ENCODE measurements around the gene CBX2. TPM values are rescaled to one million over a fixed set of nuclear protein-coding genes. Genes with fewer than 3 reads are reported as not detected.

Gene CBX2
- total RNA-seq, 1 experiment from 2014 or later = 4.8 TPM

DNA sequence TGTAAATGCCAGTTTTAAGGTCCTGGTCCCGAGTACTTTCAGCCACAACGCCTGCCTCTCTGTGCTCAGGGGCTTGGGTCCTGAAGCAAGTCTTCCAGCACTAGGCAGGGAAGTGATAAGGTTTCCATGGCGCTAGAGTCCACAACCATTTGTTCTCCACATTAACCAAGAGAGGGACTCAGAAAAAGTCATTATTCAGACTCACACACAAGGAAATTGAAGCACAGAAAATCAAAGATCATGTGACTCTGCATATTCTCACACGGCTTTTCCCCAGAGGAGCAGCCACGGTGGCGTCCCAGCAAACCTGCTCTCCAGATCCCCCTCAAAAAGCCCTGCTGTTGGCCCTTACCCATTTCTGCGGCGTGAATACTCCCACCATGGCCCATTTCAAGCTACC, 37.5 kb upstream of the CBX2 start:
- H3K4me2 ChIP-seq (ENCODE audit: low read depth, low read length, poor library complexity, severe bottlenecking) = no peak overlapping the region
- H3K4me3 ChIP-seq (ENCODE audit: low read length) = no peak overlapping the region
- no peak overlapping the region for H2AFZ ChIP-seq (ENCODE audit: low read length)
- no peak for DNase-seq
- no peaks in the 10 kb centered on the region for H3K36me3 ChIP-seq (ENCODE audit: insufficient read depth, low read length)
- no peaks in the 10 kb centered on the region for H3K79me2 ChIP-seq (ENCODE audit: low read length)
- H3K9me3 ChIP-seq (ENCODE audit: low read length) = no peaks in the 10 kb centered on the region
- no peak overlapping the region for H3K9ac ChIP-seq (ENCODE audit: low read length)
- no peak overlapping the region for H3K27ac ChIP-seq (ENCODE audit: low read length)
- 0 out of 2 replicates have a peak, but pooled peaks cover 3% of the 10 kb centered on the region for H4K20me1 ChIP-seq (ENCODE audit: insufficient read depth, low read depth, low read length)
- H3K4me1 ChIP-seq (ENCODE audit: low read length) = peaks cover 3% of the 10 kb centered on the region
- H3K9me2 ChIP-seq (replicated peaks; ENCODE audit: insufficient read depth, low read length) = no peaks in the 10 kb centered on the region
- H3K27me3 ChIP-seq (ENCODE audit: low read length) = no peaks in the 10 kb centered on the region

DNA sequence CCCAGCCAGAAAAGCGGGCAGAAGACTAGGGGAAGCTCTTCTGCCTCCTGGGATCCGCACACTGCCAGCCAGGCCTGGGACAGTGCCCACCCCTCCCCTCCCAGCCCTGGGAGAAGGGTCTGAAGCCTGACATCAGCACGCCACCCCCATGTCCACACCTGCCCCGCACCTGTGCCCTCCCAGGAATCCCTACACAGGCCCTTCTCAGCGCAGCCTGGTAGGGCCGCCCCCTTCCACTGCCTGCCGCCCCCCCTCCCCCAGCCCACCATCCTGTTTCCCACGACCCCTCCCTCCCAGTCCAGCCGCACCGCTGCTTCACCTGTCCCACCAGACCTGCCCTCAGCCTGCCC, 36.6 kb upstream of the CBX2 start:
- no peak for DNase-seq
- Histone ChIP-seq H4K20me1 (ENCODE audit: insufficient read depth, low read depth, low read length) (0 out of 2 replicates have a peak, but pooled peaks cover 3% of the 10 kb centered on the region), H3K4me1 (ENCODE audit: low read length) (peaks cover 3% of the 10 kb centered on the region), H3K9me3 (ENCODE audit: low read length) (no peaks in the 10 kb centered on the region), H3K4me2 (ENCODE audit: low read depth, low read length, poor library complexity, severe bottlenecking) (no peak overlapping the region), H3K27me3 (ENCODE audit: low read length) (no peaks in the 10 kb centered on the region), H3K79me2 (ENCODE audit: low read length) (no peaks in the 10 kb centered on the region), H3K9me2 (replicated peaks; ENCODE audit: insufficient read depth, low read length) (no peaks in the 10 kb centered on the region), H3K36me3 (ENCODE audit: insufficient read depth, low read length) (no peaks in the 10 kb centered on the region), H3K9ac (ENCODE audit: low read length) (no peak overlapping the region), H2AFZ (ENCODE audit: low read length) (no peak overlapping the region), H3K27ac (ENCODE audit: low read length) (no peak overlapping the region), H3K4me3 (ENCODE audit: low read length) (no peak overlapping the region)

DNA sequence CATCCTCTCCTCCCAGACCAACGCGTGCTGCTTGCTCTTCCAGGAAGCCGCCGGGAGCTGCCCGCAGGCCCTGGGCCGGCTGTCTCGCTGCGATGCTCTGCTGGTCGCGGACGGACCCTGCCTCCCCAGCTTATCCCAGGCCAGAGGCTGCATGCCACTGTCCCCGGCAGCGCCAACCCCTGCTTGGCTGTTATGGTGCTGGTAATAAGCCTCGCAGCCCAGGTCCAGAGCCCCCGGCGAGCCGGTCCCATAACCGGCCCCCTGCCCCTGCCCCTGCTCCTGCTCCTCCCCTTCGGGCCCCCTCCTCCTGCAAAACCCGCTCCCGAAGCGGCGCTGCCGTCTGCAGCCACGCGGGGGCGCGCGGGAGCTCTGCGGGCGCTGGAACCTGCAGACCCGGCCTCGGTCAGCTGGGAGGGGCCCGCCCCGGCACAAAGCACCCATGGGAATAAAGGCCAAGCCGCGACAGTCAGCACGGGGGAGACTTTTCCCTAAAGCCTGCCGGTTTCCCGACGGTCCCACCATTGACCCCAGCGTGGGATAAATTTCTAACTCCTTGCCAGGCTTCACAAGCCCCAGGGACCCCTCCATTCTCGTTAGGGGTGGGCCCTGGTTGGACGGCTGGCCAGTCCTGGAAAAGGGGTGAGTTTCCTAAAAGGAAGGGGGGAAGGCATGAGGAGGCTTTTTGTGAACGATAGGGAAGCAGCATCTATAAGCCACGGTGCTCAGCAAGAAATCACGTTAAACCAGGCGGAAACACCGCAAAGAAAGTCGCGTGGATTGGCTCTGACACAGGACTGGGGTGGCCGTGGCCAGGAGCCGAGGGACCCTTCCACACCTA, 36.0 kb upstream of the CBX2 start:
- Histone ChIP-seq H3K4me3 (ENCODE audit: low read length) (no peak overlapping the region), H3K27ac (ENCODE audit: low read length) (no peak overlapping the region), H3K4me2 (ENCODE audit: low read depth, low read length, poor library complexity, severe bottlenecking) (no peak overlapping the region), H3K9me2 (replicated peaks; ENCODE audit: insufficient read depth, low read length) (no peaks in the 10 kb centered on the region), H3K79me2 (ENCODE audit: low read length) (no peaks in the 10 kb centered on the region), H4K20me1 (ENCODE audit: insufficient read depth, low read depth, low read length) (0 out of 2 replicates have a peak, but pooled peaks cover 3% of the 10 kb centered on the region), H3K9me3 (ENCODE audit: low read length) (no peaks in the 10 kb centered on the region), H2AFZ (ENCODE audit: low read length) (no peak overlapping the region), H3K9ac (ENCODE audit: low read length) (no peak overlapping the region), H3K4me1 (ENCODE audit: low read length) (peaks cover 3% of the 10 kb centered on the region), H3K27me3 (ENCODE audit: low read length) (no peaks in the 10 kb centered on the region), H3K36me3 (ENCODE audit: insufficient read depth, low read length) (no peaks in the 10 kb centered on the region)
- DNase-seq = peak; percentile 78

DNA sequence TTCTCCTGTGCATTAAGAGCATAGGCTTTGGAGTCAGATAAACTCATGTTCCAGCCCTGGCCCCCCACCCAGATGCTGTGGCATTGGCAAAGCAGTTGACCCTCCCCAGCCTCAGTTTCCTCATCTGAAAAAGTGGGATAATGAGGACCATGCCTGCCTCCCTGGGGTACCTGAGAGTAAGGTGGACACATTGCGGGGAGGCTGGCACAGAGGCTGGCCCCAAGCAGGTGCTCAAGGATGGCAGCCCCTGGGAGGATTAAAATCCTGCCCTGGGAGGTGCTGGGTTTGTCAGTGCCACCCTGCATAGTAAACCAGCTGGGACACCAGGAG, 35.4 kb upstream of the CBX2 start:
- Histone ChIP-seq H2AFZ (ENCODE audit: low read length) (no peak overlapping the region), H3K4me2 (ENCODE audit: low read depth, low read length, poor library complexity, severe bottlenecking) (no peak overlapping the region), H4K20me1 (ENCODE audit: insufficient read depth, low read depth, low read length) (0 out of 2 replicates have a peak, but pooled peaks cover 3% of the 10 kb centered on the region), H3K27ac (ENCODE audit: low read length) (no peak overlapping the region), H3K79me2 (ENCODE audit: low read length) (no peaks in the 10 kb centered on the region), H3K4me1 (ENCODE audit: low read length) (peaks cover 3% of the 10 kb centered on the region), H3K9ac (ENCODE audit: low read length) (no peak overlapping the region), H3K27me3 (ENCODE audit: low read length) (no peaks in the 10 kb centered on the region), H3K9me2 (replicated peaks; ENCODE audit: insufficient read depth, low read length) (no peaks in the 10 kb centered on the region), H3K4me3 (ENCODE audit: low read length) (no peak overlapping the region), H3K36me3 (ENCODE audit: insufficient read depth, low read length) (no peaks in the 10 kb centered on the region), H3K9me3 (ENCODE audit: low read length) (no peaks in the 10 kb centered on the region)
- no peak for DNase-seq

DNA sequence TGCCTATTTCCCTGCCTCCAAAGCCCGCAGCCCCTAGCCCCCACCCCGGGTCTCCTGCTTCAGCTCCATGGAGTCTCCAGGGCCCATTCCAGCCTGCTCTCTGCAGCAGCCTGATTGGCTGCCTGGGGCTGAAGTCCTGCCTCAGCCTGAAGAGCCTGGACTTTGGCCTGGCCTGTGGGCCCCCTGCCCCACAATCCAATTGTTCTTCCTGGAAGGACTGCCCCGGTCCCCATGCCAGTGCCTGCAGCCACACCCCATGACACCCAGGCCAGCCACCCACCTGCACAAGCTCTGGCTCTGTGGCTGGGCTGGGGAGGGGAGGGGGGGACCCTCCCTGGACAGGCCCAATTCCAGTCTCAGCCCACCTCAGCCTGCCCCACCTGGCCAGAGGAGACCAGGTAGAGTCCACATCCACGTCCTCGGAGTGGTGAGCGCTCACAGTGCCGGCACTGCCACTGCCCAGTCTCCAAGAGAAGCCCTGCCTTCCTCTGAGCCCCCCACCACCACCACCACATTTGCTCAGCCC, 34.9 kb upstream of the CBX2 start:
- H3K9me3 ChIP-seq (ENCODE audit: low read length) = no peaks in the 10 kb centered on the region
- no peaks in the 10 kb centered on the region for H3K27me3 ChIP-seq (ENCODE audit: low read length)
- DNase-seq = no peak
- peaks cover 3% of the 10 kb centered on the region for H3K4me1 ChIP-seq (ENCODE audit: low read length)
- no peak overlapping the region for H3K27ac ChIP-seq (ENCODE audit: low read length)
- H3K9me2 ChIP-seq (replicated peaks; ENCODE audit: insufficient read depth, low read length) = no peaks in the 10 kb centered on the region
- H4K20me1 ChIP-seq (ENCODE audit: insufficient read depth, low read depth, low read length) = 0 out of 2 replicates have a peak, but pooled peaks cover 3% of the 10 kb centered on the region
- H3K36me3 ChIP-seq (ENCODE audit: insufficient read depth, low read length) = no peaks in the 10 kb centered on the region
- no peak overlapping the region for H3K9ac ChIP-seq (ENCODE audit: low read length)
- H3K79me2 ChIP-seq (ENCODE audit: low read length) = no peaks in the 10 kb centered on the region
- H2AFZ ChIP-seq (ENCODE audit: low read length) = no peak overlapping the region
- no peak overlapping the region for H3K4me3 ChIP-seq (ENCODE audit: low read length)
- H3K4me2 ChIP-seq (ENCODE audit: low read depth, low read length, poor library complexity, severe bottlenecking) = no peak overlapping the region

DNA sequence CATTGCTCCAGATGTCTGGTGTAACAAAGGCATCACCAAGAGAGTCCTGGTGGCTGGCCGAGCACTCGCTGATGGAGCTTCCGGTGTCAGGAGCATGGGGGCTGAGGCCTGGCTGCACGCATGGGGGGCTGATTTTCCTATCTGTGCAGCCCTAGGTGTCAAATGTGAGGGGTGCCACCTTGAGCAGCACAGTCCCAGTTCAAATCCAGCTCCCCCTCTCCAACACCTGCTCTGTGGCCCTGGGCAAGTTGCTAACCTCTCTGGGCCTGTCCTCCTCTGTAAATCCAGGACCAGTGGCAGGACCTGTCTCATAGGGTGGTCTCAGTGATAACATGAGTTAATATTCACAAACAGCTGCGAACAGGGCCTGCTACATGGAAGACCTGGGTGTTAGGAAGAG, 34.3 kb upstream of the CBX2 start:
- no peak overlapping the region for H3K4me2 ChIP-seq (ENCODE audit: low read depth, low read length, poor library complexity, severe bottlenecking)
- H3K9ac ChIP-seq (ENCODE audit: low read length) = no peak overlapping the region
- 0 out of 2 replicates have a peak, but pooled peaks cover 3% of the 10 kb centered on the region for H4K20me1 ChIP-seq (ENCODE audit: insufficient read depth, low read depth, low read length)
- no peaks in the 10 kb centered on the region for H3K9me3 ChIP-seq (ENCODE audit: low read length)
- H3K27me3 ChIP-seq (ENCODE audit: low read length) = no peaks in the 10 kb centered on the region
- H2AFZ ChIP-seq (ENCODE audit: low read length) = no peak overlapping the region
- no peak overlapping the region for H3K27ac ChIP-seq (ENCODE audit: low read length)
- no peak overlapping the region for H3K4me3 ChIP-seq (ENCODE audit: low read length)
- no peaks in the 10 kb centered on the region for H3K79me2 ChIP-seq (ENCODE audit: low read length)
- no peaks in the 10 kb centered on the region for H3K9me2 ChIP-seq (replicated peaks; ENCODE audit: insufficient read depth, low read length)
- no peak for DNase-seq
- peaks cover 3% of the 10 kb centered on the region for H3K4me1 ChIP-seq (ENCODE audit: low read length)
- no peaks in the 10 kb centered on the region for H3K36me3 ChIP-seq (ENCODE audit: insufficient read depth, low read length)

DNA sequence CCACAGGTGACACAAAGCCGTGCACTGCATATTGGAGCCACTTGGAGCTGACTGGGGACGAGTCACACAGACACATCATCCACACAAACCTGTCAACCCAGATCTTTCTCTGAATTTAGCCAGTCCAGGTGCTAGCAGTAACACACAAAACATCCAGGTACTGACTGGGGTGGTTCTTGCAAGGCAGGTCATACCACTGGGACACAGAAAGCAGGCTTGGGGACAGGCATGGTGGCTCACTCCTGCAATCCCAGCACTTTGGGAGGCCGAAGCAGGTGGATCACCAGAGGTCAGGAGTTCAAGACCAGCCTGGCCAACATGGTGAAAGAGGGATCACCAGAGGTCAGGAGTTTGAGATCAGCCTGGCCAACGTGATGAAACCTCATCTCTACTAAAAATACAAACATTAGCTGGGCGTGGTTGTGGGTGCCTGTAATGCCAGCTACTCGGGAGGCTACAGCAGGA, 32.3 kb upstream of the CBX2 start:
- H3K9ac ChIP-seq (ENCODE audit: low read length) = no peak overlapping the region
- no peaks in the 10 kb centered on the region for H3K27me3 ChIP-seq (ENCODE audit: low read length)
- H4K20me1 ChIP-seq (ENCODE audit: insufficient read depth, low read depth, low read length) = 0 out of 2 replicates have a peak, but pooled peaks cover 3% of the 10 kb centered on the region
- H3K4me2 ChIP-seq (ENCODE audit: low read depth, low read length, poor library complexity, severe bottlenecking) = no peak overlapping the region
- no peak for DNase-seq
- H3K4me1 ChIP-seq (ENCODE audit: low read length) = peaks cover 3% of the 10 kb centered on the region
- H3K4me3 ChIP-seq (ENCODE audit: low read length) = no peak overlapping the region
- H3K9me2 ChIP-seq (replicated peaks; ENCODE audit: insufficient read depth, low read length) = no peaks in the 10 kb centered on the region
- H2AFZ ChIP-seq (ENCODE audit: low read length) = no peak overlapping the region
- H3K9me3 ChIP-seq (ENCODE audit: low read length) = no peaks in the 10 kb centered on the region
- no peaks in the 10 kb centered on the region for H3K36me3 ChIP-seq (ENCODE audit: insufficient read depth, low read length)
- H3K27ac ChIP-seq (ENCODE audit: low read length) = no peak overlapping the region
- H3K79me2 ChIP-seq (ENCODE audit: low read length) = no peaks in the 10 kb centered on the region

DNA sequence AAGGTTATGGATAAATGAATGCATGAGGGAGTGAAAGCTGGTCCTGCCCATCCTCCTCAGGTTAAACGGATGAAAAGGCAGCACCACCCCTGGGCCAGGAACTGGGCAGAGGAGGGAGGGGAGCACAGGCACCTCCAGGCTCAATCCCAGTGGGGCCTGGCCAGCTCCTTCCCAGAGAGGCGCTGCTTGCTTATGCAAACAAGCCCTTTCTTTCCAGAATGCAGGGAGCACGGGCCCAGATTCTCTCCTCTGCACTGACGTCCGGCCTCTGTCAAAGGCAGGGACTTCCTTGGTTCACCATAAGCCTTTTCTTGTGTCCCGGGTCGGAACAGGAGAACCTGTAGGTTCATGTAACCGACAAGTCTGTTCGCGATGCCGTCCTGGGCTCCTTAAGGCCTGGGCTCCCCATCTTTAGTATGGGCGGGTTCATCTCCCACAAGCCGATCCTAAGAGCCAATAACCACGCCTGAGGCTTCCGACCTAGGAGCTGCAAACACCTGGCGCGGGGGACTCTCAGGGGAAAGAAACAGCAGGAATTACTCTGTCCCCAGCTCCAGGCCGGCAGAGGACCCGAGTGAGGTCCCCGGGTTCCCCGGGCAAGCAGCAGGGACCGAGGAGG, 30.9 kb upstream of the CBX2 start:
- Histone ChIP-seq H3K4me1 (ENCODE audit: low read length) (peaks cover 3% of the 10 kb centered on the region), H4K20me1 (ENCODE audit: insufficient read depth, low read depth, low read length) (0 out of 2 replicates have a peak, but pooled peaks cover 3% of the 10 kb centered on the region), H2AFZ (ENCODE audit: low read length) (no peak overlapping the region), H3K27me3 (ENCODE audit: low read length) (no peaks in the 10 kb centered on the region), H3K9me3 (ENCODE audit: low read length) (no peaks in the 10 kb centered on the region), H3K9me2 (replicated peaks; ENCODE audit: insufficient read depth, low read length) (no peaks in the 10 kb centered on the region), H3K79me2 (ENCODE audit: low read length) (no peaks in the 10 kb centered on the region), H3K9ac (ENCODE audit: low read length) (no peak overlapping the region), H3K4me3 (ENCODE audit: low read length) (no peak overlapping the region), H3K36me3 (ENCODE audit: insufficient read depth, low read length) (no peaks in the 10 kb centered on the region), H3K4me2 (ENCODE audit: low read depth, low read length, poor library complexity, severe bottlenecking) (no peak overlapping the region), H3K27ac (ENCODE audit: low read length) (no peak overlapping the region)
- DNase-seq = no peak

Measured in Karpas-422 (cell line).